ENCODE measurements around the gene SULT4A1.

Gene SULT4A1

GRCh38 chr22:43843783-43844530 is 18.4 kb downstream of the SULT4A1 start:
- DNase-seq = no peak

- DNase-seq = no peak
Observed at GRCh38 chr22:43841742-43842141, 20.6 kb downstream of the SULT4A1 start.

GRCh38 chr22:43840851-43841250 is 21.5 kb downstream of the SULT4A1 start:
- DNase-seq = no peak

- no peak for DNase-seq
Observed at GRCh38 chr22:43840431-43840830, 21.9 kb downstream of the SULT4A1 start.

- DNase-seq = no peak
Observed at GRCh38 chr22:43839781-43840180, 22.5 kb downstream of the SULT4A1 start.

GRCh38 chr22:43838571-43839307 is 23.6 kb downstream of the SULT4A1 start:
- DNase-seq = no peak

GRCh38 chr22:43838161-43838560 is 24.2 kb downstream of the SULT4A1 start:
- no peak for DNase-seq

GRCh38 chr22:43837666-43838065 is 24.6 kb downstream of the SULT4A1 start:
- DNase-seq = no peak

GRCh38 chr22:43835736-43836135 is 26.6 kb downstream of the SULT4A1 start:
- no peak for DNase-seq

GRCh38 chr22:43835166-43835565 is 27.1 kb downstream of the SULT4A1 start:
- DNase-seq = no peak

- DNase-seq = no peak
Observed at GRCh38 chr22:43833286-43834240, 28.8 kb downstream of the SULT4A1 start.

- DNase-seq = no peak
Observed at GRCh38 chr22:43832393-43833265, 29.7 kb downstream of the SULT4A1 start.

- DNase-seq = no peak
Observed at GRCh38 chr22:43831561-43832392, 30.5 kb downstream of the SULT4A1 start.

GRCh38 chr22:43830931-43831560 is 31.3 kb downstream of the SULT4A1 start:
- DNase-seq = no peak

GRCh38 chr22:43829904-43830851 is 32.1 kb downstream of the SULT4A1 start:
- no peak for DNase-seq

- DNase-seq = no peak
Observed at GRCh38 chr22:43828998-43829782, 33.1 kb downstream of the SULT4A1 start.

- DNase-seq = no peak
Observed at GRCh38 chr22:43828725-43828997, 33.7 kb downstream of the SULT4A1 start.

GRCh38 chr22:43827926-43828724 is 34.2 kb downstream of the SULT4A1 start:
- no peak for DNase-seq
